NCI-H226 (cell line): ENCODE data around the gene MCC.
A peak's percentile ranks its signal among the peaks of the same experiment; 100 is the strongest.

Source experiments
- DNase-seq: peaks from one replicate; pipeline ENCODE4 v3.0.0-alpha.2; 2015

MCC gene

DNA sequence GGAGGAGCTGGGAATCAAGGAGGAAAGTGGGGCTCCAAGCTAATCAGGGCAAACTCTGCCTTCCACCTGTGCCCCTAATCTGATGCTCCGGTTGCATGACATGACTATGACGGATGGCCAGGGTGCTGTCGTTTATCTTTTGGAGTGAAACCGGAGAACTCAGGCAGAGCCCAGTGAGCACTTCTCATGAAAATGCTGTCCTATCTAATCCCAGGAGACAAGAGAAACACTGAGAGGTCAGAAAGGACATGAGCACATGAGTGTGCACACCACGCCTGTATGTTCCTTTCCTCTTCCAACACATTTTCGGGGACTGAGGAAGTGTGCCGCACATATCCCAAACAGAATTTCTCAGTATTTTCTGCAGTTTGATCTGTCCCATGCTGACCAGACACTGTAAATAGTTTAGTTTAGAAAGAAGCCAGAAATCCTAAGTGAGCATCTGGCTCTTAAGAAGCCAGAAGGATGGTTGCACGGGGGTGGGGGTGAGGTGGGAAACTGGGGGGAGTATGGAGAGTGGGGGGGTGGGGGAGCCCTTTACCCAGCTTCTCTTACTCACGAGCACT is 270.6 kb downstream of the MCC start:
- DNase-seq, result no peak

DNA sequence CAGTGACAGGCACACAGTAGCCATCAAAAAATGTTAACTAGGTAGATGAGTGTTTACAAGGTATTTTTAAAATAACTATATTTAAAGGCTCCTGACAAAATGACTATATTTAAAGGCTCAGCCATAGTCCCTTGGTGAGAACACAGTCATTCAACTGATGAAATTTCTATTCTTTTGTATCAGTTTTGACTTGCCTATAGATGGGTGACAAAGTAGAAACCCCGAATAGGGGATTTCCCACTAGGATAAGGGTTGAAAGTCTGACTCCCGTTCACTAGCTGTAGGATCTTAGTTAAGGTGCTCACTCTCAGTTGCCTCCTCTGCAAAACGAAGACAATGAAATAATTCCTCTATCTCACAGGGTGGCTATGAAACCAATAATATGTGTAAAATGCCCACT is 271.7 kb downstream of the MCC start:
- DNase-seq, result no peak

DNA sequence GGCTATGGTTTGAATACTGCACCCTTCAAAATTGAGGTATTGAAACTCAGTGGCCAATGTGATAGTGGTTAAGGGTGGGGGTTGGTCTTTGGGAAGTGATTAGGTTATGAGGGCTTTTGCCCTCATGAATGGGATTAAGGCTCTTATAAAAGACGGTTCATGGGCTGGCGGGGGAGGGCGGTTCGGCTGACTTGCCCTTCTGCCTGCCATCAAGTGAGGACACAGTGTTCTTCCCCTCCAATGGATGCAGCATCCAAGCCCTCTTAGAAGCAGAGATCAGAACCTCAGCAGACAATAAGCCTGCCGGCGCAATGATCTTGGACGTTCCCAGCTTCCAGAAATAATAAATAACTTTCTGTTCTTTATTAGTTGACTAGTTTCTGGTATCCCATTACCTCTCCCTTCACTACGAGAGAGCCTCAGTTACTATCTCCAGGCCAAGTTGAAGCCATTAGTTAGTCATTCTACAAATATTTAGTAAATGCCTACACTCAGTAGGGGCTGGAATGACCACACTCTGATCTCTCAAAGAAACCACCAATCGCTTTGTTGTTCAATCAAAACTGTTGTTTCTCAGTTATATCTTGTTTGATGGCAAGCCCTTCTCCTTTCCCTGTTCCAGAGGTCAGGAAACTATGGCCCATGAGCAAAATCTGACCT is 272.7 kb downstream of the MCC start:
- DNase-seq, result peak; percentile 19

DNA sequence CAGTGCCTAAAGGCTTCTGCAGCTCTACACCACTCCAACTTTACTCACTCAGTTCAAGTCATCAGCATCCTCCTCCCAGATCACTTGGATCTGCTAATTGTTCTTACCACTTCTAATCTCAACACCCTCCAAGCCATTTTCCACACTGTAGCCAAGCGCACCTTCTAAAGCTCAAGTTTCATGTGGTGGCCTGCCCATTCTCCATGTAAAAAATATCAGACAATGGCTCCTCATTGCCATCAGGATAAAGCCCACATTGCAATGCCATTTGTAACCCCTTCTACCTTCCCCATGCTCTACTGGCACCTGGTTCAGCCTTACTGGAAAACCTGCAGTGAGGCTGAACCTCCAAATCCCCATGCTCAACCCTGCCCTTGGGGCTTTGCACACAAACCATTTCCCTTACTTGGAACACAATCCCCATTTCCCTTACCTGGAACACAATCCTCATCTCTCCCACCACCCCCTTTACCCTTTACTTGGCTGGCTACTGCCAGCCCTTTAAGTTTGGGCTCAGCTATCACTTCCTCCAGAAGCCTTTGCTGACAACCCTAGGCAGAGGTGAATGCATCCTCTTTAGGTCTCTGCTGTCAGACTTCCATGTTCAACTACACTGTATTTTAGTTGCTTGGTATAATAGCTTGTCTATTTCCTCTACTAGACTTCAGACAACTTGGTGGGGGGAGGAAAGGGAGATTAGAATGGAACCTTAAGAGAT is 273.5 kb downstream of the MCC start:
- no peak for DNase-seq

DNA sequence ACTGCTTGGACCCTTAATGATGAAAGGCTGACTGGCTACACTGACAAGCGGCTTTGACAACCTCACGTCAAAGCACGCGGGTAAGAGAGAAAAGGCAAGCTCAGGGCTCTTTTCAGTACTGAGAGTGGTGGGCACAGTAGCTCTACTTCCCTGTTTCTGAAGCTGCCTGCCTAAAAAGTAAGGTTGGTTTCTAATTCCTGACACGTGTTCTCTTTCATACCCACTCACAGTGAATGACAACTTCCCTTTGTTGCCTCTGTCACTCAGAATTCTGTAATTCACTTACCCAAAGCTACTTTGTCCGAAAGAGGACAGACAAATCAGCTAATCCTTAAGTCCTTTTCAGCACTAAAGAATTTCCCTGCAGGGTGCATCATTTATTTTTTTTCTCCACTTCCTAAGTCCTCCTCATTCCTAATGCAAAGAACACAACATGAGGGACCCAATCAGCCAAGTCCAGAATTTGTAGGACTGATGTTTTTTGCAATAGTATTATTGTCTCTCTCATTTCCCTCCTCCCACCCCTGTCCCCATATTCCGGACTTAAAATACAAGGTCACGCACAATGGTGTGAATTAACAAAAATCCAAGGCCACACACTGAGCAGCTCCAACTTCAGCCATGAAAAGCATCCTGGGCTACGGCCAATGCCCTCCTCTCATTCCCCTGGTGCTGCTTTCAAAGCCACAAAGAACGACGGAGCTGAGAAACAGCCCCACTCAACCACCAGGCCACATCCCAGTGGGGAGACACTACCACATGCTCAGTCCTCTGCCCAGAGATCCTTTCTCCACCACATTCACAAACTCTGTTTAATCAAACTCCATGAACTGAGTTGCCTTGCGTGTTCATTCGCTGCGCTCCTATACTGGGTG is 274.5 kb downstream of the MCC start:
- DNase-seq, result no peak

DNA sequence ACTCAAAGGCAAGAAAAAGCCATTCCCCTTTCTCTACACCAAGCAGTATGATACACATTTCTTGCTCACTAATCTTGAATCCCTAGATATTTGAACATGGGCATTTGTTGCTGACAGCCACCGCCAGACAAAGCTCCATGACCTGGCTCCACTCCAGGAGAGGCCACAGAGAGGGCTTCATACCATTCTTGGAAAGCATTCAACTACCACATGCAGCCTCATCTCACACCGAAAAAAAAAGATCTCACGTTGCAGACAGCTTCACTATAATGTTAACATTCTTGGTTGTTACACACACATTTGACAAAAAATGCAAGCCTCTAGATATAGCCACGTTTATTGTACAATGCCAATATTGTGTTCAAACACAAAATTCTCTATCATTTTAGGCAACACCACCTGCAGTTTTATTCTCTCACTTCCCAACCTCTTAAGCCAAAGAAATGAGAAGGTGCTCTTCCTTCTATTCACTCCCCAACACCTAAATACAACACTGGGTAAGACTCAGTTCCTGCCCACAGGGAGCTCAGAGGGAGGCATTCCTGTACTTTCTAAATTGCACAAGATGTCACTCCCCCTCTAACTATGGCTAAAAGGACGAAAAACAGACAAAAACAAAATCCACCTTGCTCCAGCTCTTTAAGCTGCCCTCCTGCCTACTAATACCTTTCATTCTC is 275.9 kb downstream of the MCC start:
- DNase-seq, result peak; percentile 55

DNA sequence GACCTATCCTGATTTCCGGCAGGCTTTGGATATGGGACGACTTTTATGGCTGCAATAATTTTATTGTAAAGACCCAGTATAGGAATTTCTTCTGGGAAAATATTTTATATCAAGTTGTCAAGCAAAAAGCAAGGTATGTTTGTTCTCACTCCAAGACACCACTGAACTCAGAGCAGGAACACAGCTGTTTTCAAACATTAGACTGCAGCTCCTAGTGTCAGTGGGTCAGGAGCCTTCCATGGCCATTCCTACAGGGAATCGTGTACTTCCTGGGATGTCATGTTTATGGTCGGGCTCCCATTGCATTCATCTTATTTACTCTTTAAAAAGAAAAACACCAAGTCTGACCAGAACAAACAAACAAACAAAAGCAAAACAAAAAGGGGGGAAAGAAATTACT is 278.8 kb downstream of the MCC start:
- DNase-seq, result no peak

DNA sequence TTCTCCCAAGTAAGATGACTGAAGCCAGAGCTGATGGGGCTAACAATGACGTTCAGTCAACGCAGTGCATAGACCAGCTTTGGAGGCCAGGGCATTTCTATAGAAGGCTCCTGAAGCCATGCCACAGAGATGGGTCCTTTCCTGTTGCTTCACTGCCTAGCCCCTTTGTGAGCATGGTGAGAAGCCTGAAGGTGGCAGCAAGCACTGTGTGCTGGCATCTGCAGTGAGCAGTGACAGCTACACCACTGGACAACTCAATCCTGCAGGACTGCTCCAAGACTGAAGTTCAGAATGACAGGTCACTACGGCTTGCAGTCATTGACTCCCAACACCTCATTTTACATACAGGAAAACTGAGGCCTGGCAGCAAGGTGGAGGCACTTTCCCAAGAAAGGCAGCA is 282.4 kb downstream of the MCC start:
- DNase-seq, result no peak

DNA sequence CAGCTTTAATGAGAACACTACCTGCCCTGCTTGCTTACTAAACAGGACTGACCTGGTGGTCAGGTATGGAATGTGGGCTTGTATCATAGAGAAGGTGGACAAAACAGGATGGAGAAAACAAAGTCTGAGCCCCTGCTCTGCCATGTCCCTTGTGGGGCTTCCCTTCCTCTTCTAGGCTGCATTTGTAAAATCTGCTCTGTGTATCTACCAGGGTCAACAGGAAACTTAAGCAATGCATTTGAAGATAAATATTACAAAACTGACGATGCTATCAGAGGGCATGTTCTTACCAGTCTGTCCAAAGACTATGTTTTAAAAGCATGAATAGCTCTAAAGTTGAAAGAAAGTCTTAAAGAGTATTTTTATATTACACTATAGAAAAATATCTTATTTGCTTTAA is 282.9 kb downstream of the MCC start:
- DNase-seq, result no peak

DNA sequence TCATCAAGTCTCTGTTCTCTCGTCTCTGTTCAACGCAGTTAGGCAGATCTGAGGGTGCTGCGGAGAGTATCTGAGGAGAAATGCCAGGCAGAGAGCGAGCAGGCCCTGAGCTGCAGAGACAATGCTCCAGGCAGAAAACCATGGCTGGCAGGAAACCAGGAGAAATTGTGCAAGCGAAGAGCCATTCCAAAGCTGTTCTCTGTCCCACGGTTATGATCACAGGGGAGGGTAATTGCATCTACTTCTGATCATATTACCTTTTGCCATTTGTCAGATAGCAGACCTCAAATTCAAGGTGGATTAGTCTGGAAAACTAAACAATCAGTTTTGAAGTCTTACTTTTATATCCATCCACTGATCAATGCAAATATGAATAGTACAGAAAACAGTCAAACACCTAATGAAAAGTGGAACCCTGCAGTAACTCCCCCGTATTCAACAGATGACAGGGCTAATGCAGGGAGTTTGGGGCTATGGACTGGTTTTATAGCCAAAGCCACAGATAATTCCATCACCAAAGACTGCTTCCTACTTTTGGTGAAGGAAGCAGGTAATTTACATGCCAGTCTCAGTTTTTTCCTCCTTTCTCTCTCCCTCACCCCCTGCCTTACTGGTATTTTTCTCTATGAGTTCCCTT is 283.6 kb downstream of the MCC start:
- peak; percentile 49 for DNase-seq

DNA sequence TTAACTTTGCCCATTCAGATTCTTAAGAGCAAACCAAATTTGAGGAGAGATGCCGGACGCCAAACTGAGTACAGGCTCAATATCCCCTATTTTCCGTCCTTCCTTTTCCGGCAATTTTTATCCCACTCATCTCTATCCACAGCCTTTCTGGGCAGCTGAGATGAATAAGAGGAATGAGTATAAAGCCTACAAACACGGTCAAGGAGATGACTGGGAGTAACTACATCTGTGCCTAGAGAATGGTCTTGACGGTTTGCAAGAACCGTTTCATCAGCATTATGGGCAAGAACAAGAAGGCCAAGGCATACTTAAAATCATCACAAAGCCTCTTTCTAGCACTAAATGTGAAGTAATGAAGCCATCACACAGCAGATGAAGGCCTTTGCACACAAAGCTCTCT is 284.3 kb downstream of the MCC start:
- no peak for DNase-seq

DNA sequence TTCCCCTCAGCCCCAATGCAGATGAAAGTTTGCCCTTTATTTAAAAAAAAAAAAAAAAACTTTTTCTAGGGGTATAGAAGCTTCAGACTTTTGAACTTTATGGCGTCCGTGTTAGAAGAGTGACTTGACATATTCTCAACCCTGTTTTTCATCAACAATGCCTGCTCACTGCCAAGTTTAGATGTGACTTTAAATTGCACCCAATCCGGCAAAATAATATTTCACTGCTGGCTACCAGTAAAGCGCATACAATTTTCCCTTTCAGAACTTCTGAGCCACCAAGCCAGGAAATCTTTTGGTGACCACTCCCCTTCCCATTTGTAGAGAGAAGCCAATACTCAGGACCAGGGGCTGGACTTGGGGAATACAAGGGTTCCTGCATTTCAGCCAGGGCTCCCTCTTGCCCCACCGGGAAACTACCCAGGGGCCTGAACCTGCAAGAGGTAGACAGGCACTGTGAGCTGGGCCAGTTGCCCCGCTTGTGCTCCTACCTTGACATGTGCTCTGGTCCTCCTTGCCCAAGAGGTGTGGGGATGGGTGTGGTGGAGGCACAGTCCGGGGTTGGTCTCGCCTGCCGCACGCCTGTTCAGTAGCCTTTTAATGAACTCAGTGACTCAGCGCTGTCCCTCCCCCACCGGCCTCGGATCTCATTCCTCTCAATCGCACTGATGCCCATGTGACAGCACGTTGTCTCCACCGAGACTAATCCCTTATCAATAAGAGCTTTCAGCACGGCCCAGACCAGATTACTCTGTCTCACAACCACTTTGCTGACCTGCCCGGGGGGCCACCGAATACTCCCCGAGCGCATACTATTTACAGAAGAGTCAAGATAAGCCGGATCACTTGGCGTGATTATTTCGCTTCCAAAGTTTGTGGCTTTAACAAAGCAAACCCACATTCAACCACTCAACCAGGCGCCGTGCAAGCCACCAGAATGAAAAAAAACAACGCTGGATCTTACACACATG is 285.2 kb downstream of the MCC start:
- no peak for DNase-seq

DNA sequence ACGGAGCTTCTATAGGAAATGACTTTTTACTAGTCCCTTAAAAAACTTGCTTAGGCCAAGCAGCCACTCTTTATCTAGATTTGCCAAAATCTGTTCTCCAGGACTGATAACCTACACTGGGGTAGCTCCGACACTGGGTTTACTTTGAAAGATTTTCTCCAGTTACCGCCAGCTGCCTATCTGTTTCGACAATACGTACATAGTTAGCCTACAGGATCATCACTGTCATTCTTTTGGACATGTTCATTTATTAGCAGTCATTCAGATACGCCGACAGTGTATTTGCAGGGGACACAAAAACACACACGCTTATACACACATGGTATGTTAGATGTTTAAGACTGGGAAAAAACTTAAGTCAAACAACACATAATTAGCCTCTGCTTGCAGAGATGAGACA is 286.0 kb downstream of the MCC start:
- no peak for DNase-seq

DNA sequence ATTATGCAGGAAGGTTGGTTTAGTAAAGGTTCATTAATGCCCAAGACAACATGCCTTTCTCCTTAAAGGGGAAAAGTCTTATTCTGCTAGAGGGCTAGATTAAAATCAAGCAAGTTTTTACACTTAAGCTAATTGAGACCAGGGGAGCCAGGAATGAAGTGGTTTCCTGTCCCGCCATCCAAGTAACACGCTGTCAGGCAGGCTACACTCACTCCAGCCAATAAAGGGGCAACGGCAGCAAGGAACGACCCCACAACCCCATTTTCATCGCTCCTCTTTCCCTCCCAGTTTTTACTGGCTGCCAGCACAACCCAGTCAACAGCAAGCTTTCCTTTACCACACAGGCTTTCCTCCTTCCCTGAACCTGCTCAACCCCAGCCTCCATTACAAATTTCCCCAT is 286.5 kb downstream of the MCC start:
- DNase-seq, result no peak

DNA sequence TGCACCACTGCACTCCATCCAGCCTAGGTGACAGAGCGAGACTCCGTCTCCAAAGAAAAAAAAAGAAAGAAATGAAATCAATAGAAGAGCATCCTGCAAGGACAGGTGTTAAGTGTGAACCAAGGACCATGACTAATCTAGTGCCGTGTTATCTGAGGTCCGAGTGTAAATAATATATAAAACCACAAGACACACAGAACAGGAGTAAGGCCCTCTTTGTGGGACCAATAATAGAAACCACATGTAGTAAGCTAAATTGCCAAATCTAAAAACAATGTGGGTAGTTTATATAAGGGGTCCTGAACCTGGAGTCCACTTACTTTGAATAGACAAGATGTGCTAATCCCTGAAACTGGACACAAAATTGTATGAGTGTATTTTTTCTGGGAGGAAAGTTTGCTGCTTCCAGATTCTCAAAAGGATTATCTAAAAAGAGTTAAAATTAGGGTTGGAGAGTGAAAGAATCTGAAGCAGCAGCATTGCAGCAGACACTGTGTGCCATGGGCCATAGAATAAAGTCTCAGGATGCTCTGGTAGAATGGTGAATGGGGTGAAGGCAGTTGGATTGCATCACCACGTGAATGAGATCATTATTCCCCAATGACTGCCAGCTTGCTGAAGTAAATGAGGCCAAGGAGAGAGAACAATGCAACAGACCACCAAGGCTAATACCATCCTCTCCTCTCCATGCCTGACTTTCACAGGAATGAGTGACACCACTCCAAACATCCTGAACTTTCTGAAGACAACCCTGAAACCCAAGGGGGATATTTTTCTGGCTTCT is 288.9 kb downstream of the MCC start:
- DNase-seq, result peak; percentile 20

DNA sequence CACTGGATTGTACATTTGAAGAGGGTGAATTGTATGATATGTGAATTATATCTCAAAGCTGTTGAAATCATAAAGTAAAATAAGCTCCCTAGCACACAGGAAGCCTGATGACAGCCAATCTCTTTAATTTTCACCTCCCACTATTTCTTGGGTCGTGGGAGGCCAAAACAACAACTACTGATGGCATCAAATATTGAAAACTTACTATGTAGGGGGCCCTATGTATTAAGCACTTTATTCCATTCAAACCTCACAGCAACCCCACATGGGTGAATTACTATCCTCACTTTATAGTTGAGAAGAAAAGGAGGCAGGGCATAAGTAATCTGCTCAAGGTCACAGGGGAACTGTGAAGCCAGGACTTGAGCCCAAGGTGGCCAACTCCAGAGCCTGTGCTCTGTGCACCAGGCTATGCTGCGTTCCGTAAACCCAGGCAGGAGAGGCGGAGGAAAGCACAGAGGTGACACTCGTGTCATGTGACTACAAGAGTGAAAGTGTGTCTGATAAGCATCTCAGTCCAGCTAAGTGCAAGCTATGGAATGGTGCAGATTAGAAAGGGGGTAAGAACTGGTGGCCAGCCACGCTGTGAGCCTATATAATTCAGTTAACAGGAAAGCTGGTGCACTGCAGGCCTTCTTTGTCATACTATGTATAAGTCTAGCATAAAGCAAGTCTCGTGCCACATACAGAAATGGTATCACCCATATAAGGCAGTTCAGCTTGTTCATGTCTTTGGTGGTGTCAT is 290.6 kb downstream of the MCC start:
- DNase-seq, result no peak

DNA sequence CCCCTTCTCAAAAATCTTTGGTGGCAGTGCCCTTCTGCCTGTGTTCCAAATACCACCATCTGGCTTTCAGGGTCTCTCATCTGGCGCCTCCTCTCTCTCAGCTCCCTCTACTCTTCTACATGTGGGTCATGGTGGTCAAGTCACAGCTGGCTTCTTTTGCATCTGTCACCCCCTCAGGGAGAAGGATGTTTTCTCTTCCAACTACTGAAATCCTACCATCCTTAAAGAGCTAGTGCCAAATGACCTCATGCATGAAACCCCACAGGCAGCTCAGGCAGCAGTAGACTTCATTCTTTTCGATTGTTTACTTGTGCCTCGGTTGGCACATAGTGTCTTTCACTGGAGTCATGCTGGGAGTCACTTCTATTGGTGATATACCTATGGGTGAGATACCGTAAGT is 292.5 kb downstream of the MCC start:
- DNase-seq, result no peak

DNA sequence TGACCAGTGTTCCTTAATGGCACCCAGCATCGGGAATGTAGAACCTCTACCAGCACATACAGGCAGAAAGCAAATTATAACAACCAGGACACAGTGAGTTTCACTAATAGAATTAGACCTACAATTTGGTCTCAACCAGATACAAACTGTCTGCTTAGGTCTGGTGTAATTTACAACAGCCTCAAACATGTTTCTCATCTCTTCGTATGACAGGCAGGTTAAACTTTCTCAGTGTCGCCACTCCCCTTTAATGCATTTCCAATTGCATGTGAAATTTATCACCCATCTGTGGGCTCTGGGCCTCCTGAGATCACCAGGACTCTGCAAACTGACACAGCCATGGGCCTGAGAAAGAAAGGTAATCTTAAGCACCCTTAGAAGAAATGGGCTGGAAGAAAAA is 293.0 kb downstream of the MCC start:
- DNase-seq, result no peak

DNA sequence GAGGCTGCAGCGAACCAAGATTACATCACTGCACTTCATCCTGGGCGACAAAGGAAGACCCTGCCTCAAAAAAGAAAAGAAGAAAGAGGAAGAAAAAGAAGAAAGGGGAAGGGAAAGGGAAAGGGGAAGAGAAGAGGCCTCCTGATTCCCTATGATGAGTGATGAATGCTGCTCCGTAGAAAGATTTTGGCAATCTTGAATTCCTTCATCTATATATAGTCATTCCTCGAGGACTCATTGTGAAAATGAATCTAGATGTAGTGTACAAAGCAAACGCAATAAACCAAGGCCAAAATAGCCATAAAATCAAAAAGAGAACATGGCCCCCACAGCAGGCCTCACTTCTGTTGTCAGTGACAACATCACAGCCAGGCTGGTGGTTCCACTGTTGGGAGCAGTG is 293.7 kb downstream of the MCC start:
- no peak for DNase-seq

DNA sequence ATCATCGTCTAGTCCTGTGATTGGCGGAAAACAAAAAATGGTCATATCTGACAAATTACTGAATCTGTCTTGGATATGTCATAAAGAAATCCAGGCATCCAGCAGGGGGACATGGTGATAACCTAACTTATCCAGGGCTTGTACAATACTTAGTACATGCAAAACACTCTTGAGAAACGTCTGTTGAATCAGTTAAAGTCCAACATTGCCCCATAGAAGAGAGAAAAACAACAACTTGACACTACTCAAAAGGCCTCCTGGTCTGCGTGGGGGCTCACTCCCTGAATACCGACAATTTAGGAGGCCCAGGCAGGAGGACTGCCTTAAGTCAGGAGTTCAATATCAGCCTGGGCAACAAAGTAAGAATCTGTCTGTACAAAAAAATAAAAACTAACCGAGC is 294.1 kb downstream of the MCC start:
- DNase-seq, result no peak
